SKM-1 treated with dmso at 0.1 percent for 144 hours (cell line): ENCODE measurements around the gene DAPK2.
"Not testable (repeated sequence)": the region's sequence is repeated elsewhere in the genome, so short reads cannot be mapped to it uniquely, and the experiment has no call there.

ENCODE experiments used
- DNase-seq: peaks from one replicate; lab custom pipeline; 2025; ENCODE audit not compliant: unreplicated experiment; lab: John Stamatoyannopoulos, UW

DAPK2 gene

GRCh38 chr15:63918317-63918672 is 128.0 kb downstream of the DAPK2 start:
- DNase-seq, result no peak

- no peak for DNase-seq
Observed at GRCh38 chr15:63917588-63918316, 128.5 kb downstream of the DAPK2 start.

GRCh38 chr15:63915873-63916771 is 130.2 kb downstream of the DAPK2 start:
- no peak for DNase-seq

GRCh38 chr15:63915209-63915872 is 130.9 kb downstream of the DAPK2 start:
- DNase-seq, result no peak

GRCh38 chr15:63913786-63914315 is 132.4 kb downstream of the DAPK2 start:
- no peak for DNase-seq

- no peak for DNase-seq
Observed at GRCh38 chr15:63913336-63913735, 132.9 kb downstream of the DAPK2 start.

GRCh38 chr15:63912061-63912615 is 134.1 kb downstream of the DAPK2 start:
- DNase-seq, result no peak

GRCh38 chr15:63911160-63911559 is 135.1 kb downstream of the DAPK2 start:
- no peak for DNase-seq

- DNase-seq, result no peak
Observed at GRCh38 chr15:63909819-63910437, 136.4 kb downstream of the DAPK2 start.

- DNase-seq, result no peak
Observed at GRCh38 chr15:63908991-63909390, 137.3 kb downstream of the DAPK2 start.

- no peak for DNase-seq
Observed at GRCh38 chr15:63908281-63908680, 138.0 kb downstream of the DAPK2 start.

GRCh38 chr15:63907521-63907920 is 138.8 kb downstream of the DAPK2 start:
- DNase-seq, result no peak

- DNase-seq, result no peak
Observed at GRCh38 chr15:63906266-63906584, 140.1 kb downstream of the DAPK2 start.

- peak; percentile 38 for DNase-seq
Observed at GRCh38 chr15:63905558-63906265, 140.6 kb downstream of the DAPK2 start.

- DNase-seq, result no peak
Observed at GRCh38 chr15:63905131-63905530, 141.2 kb downstream of the DAPK2 start.

GRCh38 chr15:63904042-63904441 is 142.2 kb downstream of the DAPK2 start:
- no peak for DNase-seq

GRCh38 chr15:63902671-63903035 is 143.6 kb downstream of the DAPK2 start:
- DNase-seq, result no peak

GRCh38 chr15:63901912-63902670 is 144.2 kb downstream of the DAPK2 start:
- no peak for DNase-seq

- no peak for DNase-seq
Observed at GRCh38 chr15:63900306-63900705, 146.0 kb downstream of the DAPK2 start.

GRCh38 chr15:63899606-63900005 is 146.7 kb downstream of the DAPK2 start:
- not testable (repeated sequence) for DNase-seq
